Measurements from ENCODE around the gene TFIP11.

GRCh38 chr22:26525946-26526564 lies 13.8 kb upstream of the TFIP11 start:
- TF ChIP-seq EZH2 (IDR thresholded peaks at IDR 0.05), result no peak
- TF ChIP-seq POLR2AphosphoS5 (IDR thresholded peaks at IDR 0.05; ENCODE audit: borderline replicate concordance, low read depth, low read length), result no peak

Data from SK-N-MC (cell line).